ENCODE measurements around the gene MUC5B.

Gene MUC5B

GRCh38 chr11:1270476-1270875, 47.6 kb downstream of the MUC5B start:
- DNase-seq: no peak

- no peak for DNase-seq
These were observed 48.1 kb downstream of the MUC5B start for GRCh38 chr11:1271002-1271401.

- DNase-seq: no peak
These were observed 48.5 kb downstream of the MUC5B start for GRCh38 chr11:1271406-1271805.

- DNase-seq: no peak
These were observed 49.1 kb downstream of the MUC5B start for GRCh38 chr11:1271927-1272326.

- no peak for DNase-seq
These were observed 49.7 kb downstream of the MUC5B start for GRCh38 chr11:1272531-1272930.

- DNase-seq: no peak
These were observed 51.6 kb downstream of the MUC5B start for GRCh38 chr11:1274501-1274900.

- no peak for DNase-seq
These were observed 52.2 kb downstream of the MUC5B start for GRCh38 chr11:1275021-1275420.

- no peak for DNase-seq
These were observed 53.4 kb downstream of the MUC5B start for GRCh38 chr11:1276041-1276790.

GRCh38 chr11:1276866-1277615, 54.2 kb downstream of the MUC5B start:
- no peak for DNase-seq

GRCh38 chr11:1277936-1278512, 55.2 kb downstream of the MUC5B start:
- no peak for DNase-seq

- no peak for DNase-seq
These were observed 56.2 kb downstream of the MUC5B start for GRCh38 chr11:1278766-1279673.

- DNase-seq: no peak
These were observed 56.8 kb downstream of the MUC5B start for GRCh38 chr11:1279674-1280055.

GRCh38 chr11:1280116-1281035, 57.5 kb downstream of the MUC5B start:
- DNase-seq: no peak

GRCh38 chr11:1281326-1281973, 58.6 kb downstream of the MUC5B start:
- DNase-seq: no peak

GRCh38 chr11:1281974-1282365, 59.1 kb downstream of the MUC5B start:
- DNase-seq: no peak

GRCh38 chr11:1283091-1283511, 60.2 kb downstream of the MUC5B start:
- DNase-seq: no peak

GRCh38 chr11:1283906-1284305, 61.0 kb downstream of the MUC5B start:
- DNase-seq: no peak

GRCh38 chr11:1285316-1285744, 62.5 kb downstream of the MUC5B start:
- DNase-seq: no peak

- DNase-seq: no peak
These were observed 63.0 kb downstream of the MUC5B start for GRCh38 chr11:1285876-1286275.

GRCh38 chr11:1287928-1288327, 65.1 kb downstream of the MUC5B start:
- DNase-seq: no peak

- no peak for DNase-seq
These were observed 65.7 kb downstream of the MUC5B start for GRCh38 chr11:1288426-1289151.
